ENCODE data around the gene TTC39A.

Gene TTC39A

DNA sequence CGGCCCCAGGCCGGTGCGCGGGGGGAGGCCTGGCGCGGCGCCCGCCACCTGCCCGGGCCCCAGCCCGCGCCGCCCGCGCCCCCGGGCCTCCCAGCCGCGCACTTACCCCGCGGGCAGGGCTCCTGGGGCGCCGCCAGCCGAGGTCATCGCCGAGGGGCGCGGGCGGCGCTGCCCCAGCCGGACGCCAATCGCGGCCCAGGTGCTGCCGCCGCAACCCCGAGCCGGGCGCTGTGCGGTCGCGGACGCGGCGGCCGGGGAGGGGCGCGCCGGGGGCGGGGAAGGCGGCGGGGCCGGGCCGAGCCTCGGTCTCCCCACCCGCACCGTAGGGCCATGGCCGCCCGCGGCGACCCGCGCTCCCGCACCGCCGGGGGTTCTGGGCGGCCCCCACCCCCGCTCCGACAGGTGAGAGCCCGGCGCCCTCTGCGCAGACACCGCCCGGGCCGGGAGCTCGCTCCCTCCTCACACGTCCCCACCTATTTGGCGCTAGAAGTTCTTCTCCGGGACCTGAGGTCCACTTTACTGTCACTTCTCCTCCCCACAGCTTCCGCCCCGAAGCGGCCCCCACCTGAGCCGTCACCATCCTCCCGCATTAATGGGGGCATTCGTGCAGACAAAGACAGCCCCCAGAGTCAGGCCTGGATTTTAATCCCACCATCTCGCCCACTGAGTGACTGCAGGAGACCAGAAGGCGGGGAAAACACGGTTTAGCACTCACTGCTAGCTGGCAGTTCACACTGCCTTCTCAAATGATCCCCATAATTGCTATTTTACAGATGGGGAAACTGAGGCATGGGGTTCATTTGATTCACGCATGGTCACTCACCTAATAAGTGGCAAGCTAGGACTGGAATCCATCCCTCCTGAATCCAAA, at the start of gene TTC39A:
TTC39A (minus strand) TSS at position 232 of the 871 bp plus-strand sequence; CDS start at position 147, 85 bp downstream.
- no peak for DNase-seq

DNA sequence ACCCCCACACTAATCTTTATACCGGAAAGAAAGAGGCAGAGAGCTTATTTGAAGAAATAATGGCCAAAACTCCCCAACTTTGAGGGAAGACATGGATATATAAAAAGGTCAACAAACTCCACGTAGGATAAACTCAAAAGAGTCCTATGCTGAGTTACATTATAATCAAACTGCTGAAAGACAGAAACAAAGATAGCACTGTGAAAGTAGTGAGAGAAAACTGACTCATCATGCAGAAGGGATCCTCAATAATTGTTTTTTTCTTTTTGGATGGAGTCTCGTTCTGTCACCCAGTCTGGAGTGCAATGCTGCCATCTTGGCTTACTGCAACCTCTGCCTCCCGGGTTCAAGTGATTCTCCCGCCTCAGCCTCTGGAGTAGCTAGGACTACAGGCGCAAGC, 48.5 kb upstream of the TTC39A start:
- no peak for DNase-seq

GRCh38 chr1:51373898-51374297, 43.5 kb upstream of the TTC39A start:
- no peak for DNase-seq

DNA sequence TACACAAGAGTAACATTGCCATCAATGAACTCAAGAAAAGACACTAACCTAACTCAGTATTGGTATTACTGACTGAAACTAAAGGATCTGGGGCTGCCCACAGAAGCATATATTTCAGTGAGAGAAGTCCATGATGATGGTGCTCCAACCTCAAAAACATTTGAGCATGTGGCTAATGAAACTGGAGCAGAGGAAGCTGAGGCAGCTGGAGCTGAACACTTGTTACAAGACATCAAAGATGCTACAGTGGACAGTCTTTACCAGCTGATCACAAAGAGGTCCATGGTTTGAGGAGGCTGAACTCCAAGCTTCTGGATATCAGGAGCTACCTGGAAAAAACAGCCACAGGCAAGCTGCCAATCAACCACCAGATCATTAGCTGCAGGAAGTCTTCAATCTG, 42.2 kb upstream of the TTC39A start:
- DNase-seq = no peak

DNA sequence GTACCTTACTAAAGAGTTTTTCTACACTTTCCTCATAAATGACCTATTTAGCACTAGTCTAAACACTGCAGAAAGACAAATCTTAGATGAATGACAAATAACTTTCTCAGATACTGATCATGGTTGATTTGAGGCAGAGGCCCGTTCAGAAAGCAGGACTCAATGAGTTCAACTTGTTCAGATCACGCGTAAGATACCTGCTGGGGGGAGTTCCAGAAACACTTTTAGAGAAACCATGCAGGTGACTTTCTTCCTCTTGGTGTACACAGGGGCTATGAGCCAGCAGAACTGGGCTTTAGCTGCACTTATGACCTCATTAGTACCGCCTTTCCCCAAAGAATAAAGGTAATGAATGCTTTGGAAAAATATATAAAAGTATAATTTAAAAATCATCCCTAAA, 38.8 kb upstream of the TTC39A start:
- DNase-seq = no peak

DNA sequence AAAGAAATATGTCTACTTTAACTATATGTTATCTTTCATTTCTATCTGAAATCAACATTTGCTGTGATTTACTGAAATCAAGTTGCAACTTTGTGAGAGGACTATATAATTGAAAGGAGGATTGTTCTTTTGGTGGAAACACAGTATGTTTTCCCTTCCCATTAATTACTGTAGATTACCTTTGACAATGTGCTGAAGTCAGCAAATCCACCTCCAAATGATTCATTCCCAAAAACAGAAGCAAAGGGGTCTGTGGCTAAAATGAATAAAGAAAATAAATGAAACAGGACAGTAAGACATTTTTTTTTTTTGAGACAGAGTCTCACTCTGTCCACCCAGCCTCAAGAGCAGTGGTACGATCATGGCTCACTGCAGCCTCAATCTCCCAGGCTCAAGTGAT, 35.4 kb upstream of the TTC39A start:
- DNase-seq = no peak

DNA sequence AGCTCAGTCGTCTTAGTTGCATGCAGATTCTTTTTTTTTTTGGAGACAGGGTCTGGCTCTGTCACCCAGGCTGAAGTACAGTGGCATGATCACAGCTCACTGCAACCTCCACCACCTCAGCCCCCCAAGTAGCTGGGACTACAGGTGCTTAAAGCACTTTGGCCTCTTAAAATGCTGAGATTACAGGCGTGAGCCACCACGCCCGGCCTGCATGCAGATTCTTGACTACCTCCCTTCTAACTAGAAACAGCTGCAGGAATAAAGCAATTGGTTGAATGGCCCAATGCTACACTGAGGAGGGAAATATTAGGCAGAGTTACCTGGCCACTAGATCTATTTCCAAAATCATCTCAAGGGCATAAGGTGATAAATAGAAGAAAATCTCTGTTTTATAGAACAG, 29.5 kb upstream of the TTC39A start:
- no peak for DNase-seq

GRCh38 chr1:51355382-51355781, 25.0 kb upstream of the TTC39A start:
- no peak for DNase-seq

DNA sequence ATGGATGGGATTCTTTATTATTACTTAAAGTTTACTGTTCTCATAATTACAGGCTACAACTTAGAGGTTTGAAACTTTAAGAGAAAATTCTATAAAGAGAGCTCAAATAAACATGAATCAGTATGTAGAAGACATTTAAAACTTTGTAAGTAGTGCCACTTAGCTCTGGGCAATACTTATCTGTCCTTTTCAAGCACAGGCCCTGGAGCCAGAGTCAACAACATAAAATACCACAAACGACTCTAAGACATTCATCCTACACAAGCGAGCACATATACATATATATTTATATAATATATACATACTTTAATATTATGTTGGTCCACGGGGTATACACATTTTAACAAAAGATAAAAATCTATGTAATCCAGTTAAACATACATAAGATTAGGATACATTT, 24.1 kb upstream of the TTC39A start:
- no peak for DNase-seq

DNA sequence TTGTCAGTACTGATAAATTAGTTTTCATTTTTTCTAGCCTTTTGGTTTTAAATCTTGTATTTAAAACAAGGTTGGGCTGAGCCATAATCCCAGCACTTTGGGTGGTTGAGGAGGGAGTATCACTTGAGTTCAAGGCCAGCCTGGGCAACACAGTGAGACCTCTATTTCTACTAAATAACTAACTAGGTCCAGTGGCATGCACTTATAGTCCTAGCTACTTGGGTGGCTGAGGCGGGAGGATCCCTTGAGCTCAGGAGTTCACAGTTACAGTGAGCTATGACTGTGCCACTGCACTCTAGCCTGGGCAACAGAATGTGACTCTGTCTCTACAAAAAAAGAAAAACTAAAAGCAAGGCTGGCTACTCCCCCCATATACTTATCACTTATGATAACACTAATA, 21.5 kb upstream of the TTC39A start:
- DNase-seq = no peak

DNA sequence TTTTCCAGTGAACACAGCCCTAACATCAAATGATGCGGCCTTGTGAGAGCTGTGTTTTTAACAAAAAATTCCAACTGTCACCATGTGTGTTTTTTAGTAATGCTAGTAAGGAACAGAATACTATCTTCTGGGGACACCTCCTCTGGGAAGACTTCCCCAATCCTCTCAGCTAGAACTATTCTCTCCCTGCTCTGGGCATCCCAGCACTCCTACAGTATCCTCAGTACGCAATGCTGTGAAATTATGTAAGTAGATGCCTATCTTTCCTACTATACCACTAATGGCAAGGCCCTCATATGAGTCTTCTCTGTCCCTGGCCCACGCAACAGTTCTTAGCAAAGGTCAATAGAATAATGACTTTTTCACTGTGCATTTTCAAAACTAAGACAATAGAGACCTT, 19.5 kb upstream of the TTC39A start:
- DNase-seq = no peak

GRCh38 chr1:51348147-51348527, 17.8 kb upstream of the TTC39A start:
- DNase-seq = no peak

GRCh38 chr1:51347398-51348146, 17.2 kb upstream of the TTC39A start:
- DNase-seq = no peak

DNA sequence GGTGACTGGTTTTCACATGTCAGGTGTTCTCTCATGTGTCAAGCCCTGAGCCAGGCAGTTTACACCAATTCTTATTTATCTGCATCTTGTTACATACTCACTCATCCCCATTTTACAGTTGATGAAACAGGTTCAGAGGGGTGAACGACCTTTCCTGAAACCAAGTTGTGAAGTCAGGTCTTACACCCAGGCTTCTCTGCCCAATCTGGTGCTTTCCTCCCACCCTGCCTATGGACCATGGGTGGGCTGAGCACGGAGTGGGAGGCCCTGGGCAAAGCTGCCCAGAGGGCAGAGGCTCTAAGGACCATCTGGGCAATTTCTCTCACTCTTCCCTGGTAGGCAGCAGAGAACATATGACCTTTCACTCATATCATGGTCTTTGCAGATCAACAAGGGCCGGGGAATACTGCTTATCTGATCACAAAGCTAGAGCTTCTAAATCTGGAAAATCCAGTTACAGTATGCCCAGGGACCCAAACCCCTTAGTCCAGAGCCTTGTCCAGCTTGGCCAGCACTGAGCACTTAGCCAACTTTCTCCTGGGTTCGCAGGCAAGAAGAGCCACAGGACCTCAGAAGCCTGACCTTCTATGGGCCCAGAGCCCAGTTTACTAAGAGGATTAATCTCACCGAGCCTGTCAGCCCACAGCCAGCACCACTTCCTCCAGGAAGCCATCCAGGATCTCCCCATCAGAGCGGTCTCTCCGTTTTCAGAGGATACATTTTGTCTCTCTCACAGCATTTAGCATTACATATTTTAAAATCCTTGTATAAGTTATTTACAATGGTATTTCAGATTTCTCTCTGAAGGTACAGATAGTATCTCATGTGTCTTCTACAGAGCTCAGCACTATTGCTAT, 16.0 kb upstream of the TTC39A start:
- DNase-seq = no peak

GRCh38 chr1:51345300-51345687, 14.9 kb upstream of the TTC39A start:
- DNase-seq = no peak

DNA sequence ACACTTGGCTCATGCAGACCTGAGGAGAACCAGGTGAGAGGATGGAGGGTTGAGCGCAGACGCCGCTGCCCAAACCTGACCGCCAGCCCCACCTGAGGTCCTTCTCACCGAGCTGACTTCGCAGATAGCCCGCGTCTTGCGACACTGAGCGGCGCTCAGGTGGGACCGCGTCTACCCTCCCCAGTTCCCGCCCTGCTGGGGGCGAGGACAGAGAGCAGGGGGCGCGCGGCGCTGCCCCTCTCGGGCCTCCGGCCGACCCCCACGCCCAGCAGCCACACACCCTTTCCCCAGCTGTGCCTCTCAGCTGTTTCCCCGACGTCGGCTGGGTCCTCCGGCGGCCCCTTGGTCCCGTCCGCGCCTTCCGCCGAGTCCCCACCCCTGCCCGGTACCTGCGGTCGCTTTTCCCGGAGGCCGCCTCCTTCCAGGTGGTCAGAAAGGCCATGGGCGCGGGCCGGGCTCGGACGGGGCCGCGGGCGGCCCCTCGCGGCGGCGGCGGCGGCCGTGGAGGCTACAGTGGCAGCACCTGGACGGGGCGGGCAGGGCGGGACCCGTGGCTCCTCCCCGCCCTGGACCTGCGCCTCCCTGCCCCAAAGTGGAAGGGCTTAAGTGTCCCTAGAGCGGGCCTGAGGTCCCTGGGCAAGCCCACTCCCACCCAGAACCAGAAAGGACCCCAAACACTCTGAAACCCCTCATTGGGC, 14.4 kb upstream of the TTC39A start:
- DNase-seq = no peak

- DNase-seq = no peak
These were observed 13.9 kb upstream of the TTC39A start for GRCh38 chr1:51344276-51344601.

GRCh38 chr1:51343624-51344023, 13.3 kb upstream of the TTC39A start:
- DNase-seq = no peak

GRCh38 chr1:51342591-51343206, 12.3 kb upstream of the TTC39A start:
- no peak for DNase-seq

DNA sequence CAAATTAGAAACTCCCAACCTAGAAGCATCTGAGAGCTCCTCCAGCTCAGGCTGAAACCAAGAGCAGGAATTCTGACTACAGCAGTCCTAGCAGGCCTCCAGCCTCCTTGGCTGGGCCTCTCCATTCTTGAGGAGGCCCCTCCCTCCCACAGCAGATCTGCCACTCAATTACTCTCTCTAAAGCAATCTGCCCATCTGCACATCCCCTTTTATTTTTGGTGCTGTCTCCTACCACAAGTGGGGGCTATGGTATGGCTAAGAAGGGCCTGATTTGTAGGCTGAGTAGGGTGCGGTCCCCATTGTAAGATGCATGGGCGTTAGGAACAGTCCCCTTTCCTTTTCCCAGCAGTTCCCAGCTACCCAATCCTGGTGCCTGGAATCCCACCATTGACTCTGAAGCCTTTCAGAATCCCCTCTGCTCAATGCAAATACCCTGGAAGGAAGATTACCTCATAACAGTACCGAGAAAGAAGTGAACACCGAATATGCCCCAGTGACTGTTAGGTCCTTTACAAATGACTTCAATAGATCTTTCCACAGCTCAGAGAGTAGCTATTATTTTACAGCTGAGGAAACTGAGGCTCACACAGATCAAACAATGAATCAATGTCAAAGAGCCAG, 11.6 kb upstream of the TTC39A start:
- DNase-seq = no peak

DNA sequence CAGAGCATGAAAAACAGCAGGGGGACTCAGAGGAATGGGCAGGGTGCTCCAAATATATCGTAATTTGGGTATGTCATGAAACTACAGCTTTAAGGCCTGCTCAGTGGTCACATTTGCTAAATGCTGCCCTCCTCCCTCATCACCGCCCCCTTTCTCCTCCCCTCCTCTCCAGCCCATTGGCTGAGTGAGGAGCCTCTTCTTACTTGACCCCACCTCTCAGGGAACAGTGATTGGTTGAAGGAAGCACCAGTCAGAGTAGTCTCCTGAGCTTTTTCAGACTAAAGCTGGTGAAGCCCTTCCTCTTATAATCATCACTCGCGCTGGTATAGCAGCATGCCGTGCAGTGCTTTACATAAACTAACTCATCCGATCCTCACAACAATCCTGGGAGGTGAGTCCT, 10.0 kb upstream of the TTC39A start:
- DNase-seq = no peak

DNA sequence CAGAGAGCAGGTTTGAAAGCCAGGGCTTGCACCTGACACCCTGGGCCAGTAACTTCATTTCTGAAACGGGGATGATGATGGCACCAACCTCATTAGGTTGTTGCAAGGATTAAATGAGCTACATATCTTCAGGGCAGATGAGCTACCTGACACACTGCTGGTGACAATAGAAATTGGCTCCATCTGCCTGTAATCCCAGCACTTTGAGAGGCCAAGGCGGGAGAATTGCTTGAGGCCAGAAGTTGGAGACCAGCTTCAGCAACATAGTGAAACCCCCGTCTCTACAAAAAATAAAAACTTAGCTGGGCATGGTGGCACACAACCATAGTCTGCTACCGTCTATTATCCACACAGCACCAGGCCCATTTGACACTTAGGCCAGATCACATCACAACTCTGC, 6.3 kb upstream of the TTC39A start:
- DNase-seq = no peak

Measured in CD4-positive, alpha-beta T cell treated with Interleukin-4 for 1 hour (primary cell).